HCT116 (cell line): ENCODE measurements around the gene DPH2. TPM values are rescaled to one million over a fixed set of nuclear protein-coding genes. Genes with fewer than 3 reads are reported as not detected.

ENCODE experiments used
- ATAC-seq: fragments of 200-7000 bp; cut with Tn5 transposase; 2 replicates; pipeline ENCODE4 v1.9.1; 2020; ENCODE audit warnings: mild to moderate bottlenecking, moderate library complexity
- BruUV-seq: library from RNA; stranded (reverse); fragments of 400-500 nt; replicated peaks from 2 replicates; lab custom pipeline; 2021; lab: Mats Ljungman, UMichigan
- CTCF ChIA-PET: fragments of 300-600 bp; sonication (Branson Sonifier 250); formaldehyde crosslinking; loops from one replicate; lab custom pipeline; 2021; ENCODE audit warnings: antibody characterized with exemption; lab: Charles Lee
- POLR2A ChIA-PET: fragments of 300-600, 350-600 bp; sonication (Branson Sonifier 250); formaldehyde crosslinking; loops from one replicate; lab custom pipeline; 2021; ENCODE audit warnings: antibody characterized with exemption; lab: Charles Lee
- RAD21 ChIA-PET, 2 experiments: fragments of 300-600 bp; sonication (Branson Sonifier 250); formaldehyde crosslinking; loops; one replicate each; lab custom pipeline; 2023; ENCODE audit warnings: low total read pairs in 2 of 2; ENCODE audit not compliant: uncharacterized antibody in 2 of 2, unreplicated experiment in 2 of 2, low non-redundant PET in 1 of 2; lab: Charles Lee
- DNase-seq: peaks from one replicate; pipeline ENCODE4 v3.0.0-alpha.2; 2010; ENCODE audit warnings: low read depth, low spot score
- H2AFZ ChIP-seq: fragments of 200-600 bp; shearing (Covaris generic), sonication (generic); 2 replicates; pipeline ENCODE4 v1.6.1; 2017; ENCODE audit warnings: low read depth, mixed run types, mixed read lengths, antibody characterized with exemption, low read length; ENCODE audit not compliant: poor library complexity, severe bottlenecking
- H3K27ac ChIP-seq: 2 replicates; pipeline ENCODE4 v1.5.1; 2012; ENCODE audit warnings: low read depth, low read length
- H3K27me3 ChIP-seq: fragments of 200-600 bp; sonication (generic); 2 replicates; pipeline ENCODE4 v1.6.1; 2016; ENCODE audit warnings: mixed run types, low read length, mixed read lengths; ENCODE audit not compliant: insufficient read depth
- H3K36me3 ChIP-seq, 2 experiments: fragments of 200-500 bp in 1 of 2; fragments of 200-600 bp in 1 of 2; sonication (Bioruptor generic) in 1 of 2; sonication (generic) in 1 of 2; 2 replicates each; pipeline versions ENCODE4 v1.5.1 to v1.6.1; 2014 to 2016; ENCODE audit warnings: low read length in 2 of 2, inconsistent platforms in 1 of 2, mixed read lengths in 1 of 2, mixed run types in 1 of 2; ENCODE audit not compliant: insufficient read depth in 2 of 2, control insufficient read depth in 1 of 2
- H3K4me1 ChIP-seq, 2 experiments: fragments of 200-600 bp in 1 of 2; sonication (generic) in 1 of 2; 2 replicates each; pipeline versions ENCODE4 v1.5.1 to v1.6.1; 2012 to 2017; ENCODE audit warnings: low read length in 2 of 2, inconsistent platforms in 1 of 2, mild to moderate bottlenecking in 1 of 2, mixed read lengths in 1 of 2, mixed run types in 1 of 2, moderate library complexity in 1 of 2; ENCODE audit not compliant: insufficient read depth in 2 of 2, control insufficient read depth in 1 of 2
- H3K4me2 ChIP-seq: fragments of 200-600 bp; sonication (generic); 2 replicates; pipeline ENCODE4 v1.6.1; 2017; ENCODE audit warnings: mixed run types, low read length, mixed read lengths
- H3K4me3 ChIP-seq, 2 experiments: fragments of 200-600 bp in 1 of 2; sonication (generic) in 1 of 2; replicated peaks in 1 of 2; 2 replicates each; pipeline ENCODE4 v1.5.1; 2011 to 2016; ENCODE audit warnings: low read length in 2 of 2, control low read depth in 1 of 2, low read depth in 1 of 2, mild to moderate bottlenecking in 1 of 2, mixed read lengths in 1 of 2, mixed run types in 1 of 2
- H3K79me2 ChIP-seq: fragments of 200-600 bp; sonication (generic); 2 replicates; pipeline ENCODE4 v1.6.1; 2017; ENCODE audit warnings: mild to moderate bottlenecking, mixed run types, low read length, moderate library complexity, mixed read lengths; ENCODE audit not compliant: insufficient read depth
- H3K9ac ChIP-seq: fragments of 200-600 bp; sonication (generic); 2 replicates; pipeline ENCODE4 v1.6.1; 2016; ENCODE audit warnings: low read length, mixed read lengths
- H3K9me2 ChIP-seq: fragments of 200-600 bp; sonication (generic), shearing (Covaris generic); 2 replicates; pipeline ENCODE4 v1.6.1; 2017; ENCODE audit warnings: mixed run types, mild to moderate bottlenecking, moderate library complexity; ENCODE audit not compliant: insufficient read depth
- H3K9me3 ChIP-seq, 2 experiments: fragments of 200-500 bp in 1 of 2; fragments of 200-600 bp in 1 of 2; sonication (Bioruptor generic) in 1 of 2; sonication (generic) in 1 of 2; 2 replicates each; pipeline ENCODE4 v1.6.1; 2014 to 2017; ENCODE audit warnings: low read length in 2 of 2, mixed read lengths in 2 of 2, inconsistent platforms in 1 of 2, low read depth in 1 of 2, mild to moderate bottlenecking in 1 of 2, mixed run types in 1 of 2, moderate library complexity in 1 of 2; ENCODE audit not compliant: control insufficient read depth in 1 of 2, insufficient read depth in 1 of 2
- H4K20me1 ChIP-seq: fragments of 200-600 bp; sonication (generic), shearing (Covaris generic); 2 replicates; pipeline ENCODE4 v1.6.1; 2017; ENCODE audit warnings: mixed run types, mild to moderate bottlenecking, moderate library complexity; ENCODE audit not compliant: insufficient read depth
- CBX3 ChIP-seq: IDR thresholded peaks from 2 replicates; pipeline ENCODE4 v1.6.1; 2012; ENCODE audit warnings: low read depth
- CEBPB ChIP-seq: IDR thresholded peaks from 2 replicates; pipeline ENCODE4 v1.6.1; 2012; ENCODE audit warnings: low read depth
- EGR1 ChIP-seq: IDR thresholded peaks from 2 replicates; pipeline ENCODE4 v1.6.1; 2012; ENCODE audit warnings: low read depth
- EZH2phosphoT487 ChIP-seq: fragments of 200-600 bp; IDR thresholded peaks from 2 replicates; pipeline ENCODE4 v1.6.1; 2018; ENCODE audit warnings: antibody characterized with exemption, borderline replicate concordance
- FOSL1 ChIP-seq: IDR thresholded peaks from 2 replicates; pipeline ENCODE4 v1.6.1; 2012; ENCODE audit warnings: low read depth
- JUND ChIP-seq: IDR thresholded peaks from 2 replicates; pipeline ENCODE4 v1.6.1; 2012
- POLR2A ChIP-seq: IDR thresholded peaks from 2 replicates; pipeline ENCODE4 v1.7.0; 2011; ENCODE audit warnings: borderline replicate concordance; ENCODE audit not compliant: insufficient read depth, insufficient read length; ENCODE audit errors: extremely low read depth
- POLR2AphosphoS5 ChIP-seq: IDR thresholded peaks from 2 replicates; pipeline ENCODE4 v1.6.1; 2011; ENCODE audit warnings: mild to moderate bottlenecking, low read depth, low read length, moderate library complexity
- SIN3A ChIP-seq: IDR thresholded peaks from 2 replicates; pipeline ENCODE4 v1.6.1; 2012; ENCODE audit warnings: low read depth
- SRF ChIP-seq: IDR thresholded peaks from 2 replicates; pipeline ENCODE4 v1.6.1; 2012; ENCODE audit warnings: low read depth
- YY1 ChIP-seq: IDR thresholded peaks from 2 replicates; pipeline ENCODE4 v1.6.1; 2011; ENCODE audit warnings: low read length, low read depth, moderate library complexity, mild to moderate bottlenecking; ENCODE audit not compliant: insufficient replicate concordance; ENCODE audit errors: extremely low read depth
- ZFX ChIP-seq: fragments of 450-650 bp; IDR thresholded peaks from 2 replicates; pipeline ENCODE4 v1.6.1; 2017
- intact Hi-C: fragments of 100-400 bp; cut with micrococcal nuclease; formaldehyde crosslinking; loops from 2 replicates; pipeline ENCODE4 v1.10.0; 2022
- total RNA-seq: library from RNA; stranded (reverse); gene quantifications from one replicate; pipeline ENCODE4 v1.2.1, GENCODE V29; 2021; ENCODE audit not compliant: unreplicated experiment
- TF ChIP-seq, protein P1 (sequence below), 3 experiments: fragments of 200-600 bp in 1 of 3; sonication (generic) in 1 of 3; IDR thresholded peaks in 2 of 3; conservative IDR thresholded peaks in 1 of 3; 2 replicates each; pipeline ENCODE4 v1.5.1; 2012 to 2017; ENCODE audit warnings: low read depth in 2 of 3, low read length in 2 of 3, antibody characterized with exemption in 1 of 3, borderline replicate concordance in 1 of 3, control low read depth in 1 of 3, mild to moderate bottlenecking in 1 of 3, mixed read lengths in 1 of 3, mixed run types in 1 of 3, moderate library complexity in 1 of 3; ENCODE audit not compliant: insufficient read depth in 1 of 3

Gene DPH2
- total RNA-seq, 1 experiment from 2014 or later: 53.2 TPM

DNA sequence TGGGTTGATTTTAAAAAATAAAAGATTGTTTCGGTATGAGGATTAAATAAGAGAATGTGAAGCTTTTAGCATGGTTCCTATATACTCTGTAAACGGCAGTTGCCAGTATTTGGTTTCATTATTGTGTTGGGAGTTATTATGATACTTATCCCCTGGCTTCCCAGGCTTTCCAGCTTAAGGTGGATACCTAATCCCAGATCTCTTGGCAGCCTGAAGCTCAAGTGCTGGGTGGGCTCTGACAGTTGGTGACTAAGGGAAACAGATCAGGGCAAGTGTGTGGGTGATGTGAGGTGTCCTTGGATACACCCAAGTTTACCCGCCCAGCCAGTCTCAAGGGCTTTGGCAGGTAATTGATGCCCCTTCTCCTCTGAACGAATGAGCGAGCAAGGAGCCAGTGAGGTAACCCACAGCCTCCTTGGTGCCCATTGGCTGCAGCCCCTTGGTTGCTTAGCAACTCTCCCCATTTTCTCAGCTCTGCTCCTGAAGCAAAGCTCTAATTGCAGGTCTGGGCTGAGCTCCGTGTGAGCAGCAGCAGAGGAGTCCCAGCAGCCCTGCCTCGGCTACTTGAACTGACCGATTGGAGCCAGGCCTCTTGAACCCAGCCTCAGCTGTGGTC, 17.0 kb upstream of the DPH2 start:
- TF ChIP-seq SIN3A (no peak), YY1 (no peak), POLR2A (no peak), FOSL1 (no peak), EZH2phosphoT487 (no peak), EGR1 (no peak), POLR2AphosphoS5 (no peak), SRF (no peak), JUND (no peak), CBX3 (no peak), ZFX (no peak), CEBPB (no peak)
- TF ChIP-seq, protein P1, sequence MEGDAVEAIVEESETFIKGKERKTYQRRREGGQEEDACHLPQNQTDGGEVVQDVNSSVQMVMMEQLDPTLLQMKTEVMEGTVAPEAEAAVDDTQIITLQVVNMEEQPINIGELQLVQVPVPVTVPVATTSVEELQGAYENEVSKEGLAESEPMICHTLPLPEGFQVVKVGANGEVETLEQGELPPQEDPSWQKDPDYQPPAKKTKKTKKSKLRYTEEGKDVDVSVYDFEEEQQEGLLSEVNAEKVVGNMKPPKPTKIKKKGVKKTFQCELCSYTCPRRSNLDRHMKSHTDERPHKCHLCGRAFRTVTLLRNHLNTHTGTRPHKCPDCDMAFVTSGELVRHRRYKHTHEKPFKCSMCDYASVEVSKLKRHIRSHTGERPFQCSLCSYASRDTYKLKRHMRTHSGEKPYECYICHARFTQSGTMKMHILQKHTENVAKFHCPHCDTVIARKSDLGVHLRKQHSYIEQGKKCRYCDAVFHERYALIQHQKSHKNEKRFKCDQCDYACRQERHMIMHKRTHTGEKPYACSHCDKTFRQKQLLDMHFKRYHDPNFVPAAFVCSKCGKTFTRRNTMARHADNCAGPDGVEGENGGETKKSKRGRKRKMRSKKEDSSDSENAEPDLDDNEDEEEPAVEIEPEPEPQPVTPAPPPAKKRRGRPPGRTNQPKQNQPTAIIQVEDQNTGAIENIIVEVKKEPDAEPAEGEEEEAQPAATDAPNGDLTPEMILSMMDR (IDR thresholded peaks at IDR 0.05 in 2 of 3, conservative IDR thresholded peaks at IDR 0.05 in 1 of 3; ENCODE audit: borderline replicate concordance in 1 of 3, insufficient read depth in 1 of 3, low read depth in 2 of 3, low read length in 2 of 3): no peak
- no peak overlapping the region for H2AFZ ChIP-seq
- H3K27me3 ChIP-seq: no peaks in the 10 kb centered on the region
- no peak for ATAC-seq
- peaks cover 2% of the 10 kb centered on the region; the same call in 1 of the 2 replicates for H3K79me2 ChIP-seq
- H4K20me1 ChIP-seq: no peaks in the 10 kb centered on the region
- CTCF ChIA-PET: no interaction called here
- no peak overlapping the region for H3K9ac ChIP-seq
- H3K4me3 ChIP-seq: no peak overlapping the region
- H3K27ac ChIP-seq: no peak overlapping the region
- RAD21 ChIA-PET: no interaction called here
- peaks cover 3 to 6% of the 10 kb centered on the region in 2 experiments; a peak in 3 of 4 replicates for H3K4me1 ChIP-seq
- no TSS peak for BruUV-seq
- no peaks in the 10 kb centered on the region for H3K9me2 ChIP-seq
- intact Hi-C loops: no loop called here
- DNase-seq: no peak
- H3K4me2 ChIP-seq: no peak overlapping the region
- H3K9me3 ChIP-seq: no peaks in the 10 kb centered on the region
- 0 out of 4 replicates have a peak, but pooled peaks cover 0 to 3% of the 10 kb centered on the region in 2 experiments for H3K36me3 ChIP-seq
- POLR2A ChIA-PET: no interaction called here
